ENCODE results near the gene TC2N. TPM values are rescaled to one million over a fixed set of nuclear protein-coding genes. Genes with fewer than 3 reads are reported as not detected.
"Not testable (repeated sequence)": the region's sequence is repeated elsewhere in the genome, so short reads cannot be mapped to it uniquely, and the experiment has no call there.

TC2N gene
- total RNA-seq, 1 donor from 2014 or later, result 56.7 TPM

DNA sequence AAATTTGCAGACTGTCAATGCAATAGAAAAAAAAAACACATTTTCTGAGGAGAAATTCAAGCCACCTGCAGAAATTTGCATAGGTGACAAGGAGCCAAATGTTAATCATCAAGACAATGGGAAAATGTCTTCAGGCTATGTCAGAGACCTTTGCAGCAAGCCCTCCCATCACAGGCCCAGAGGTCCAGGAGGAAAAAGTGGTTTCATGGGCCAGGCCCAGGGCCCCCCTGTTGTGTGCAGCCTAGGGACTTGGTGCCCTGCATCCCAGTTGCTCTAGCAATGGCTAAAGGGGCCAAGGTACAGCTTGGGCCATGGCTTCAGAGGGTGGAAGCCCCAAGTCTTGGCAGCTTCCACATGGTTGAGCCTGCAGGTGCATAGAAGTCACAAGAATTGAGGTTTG is 60.6 kb downstream of the TC2N start:
- Histone ChIP-seq H3K27ac (no peak overlapping the region), H3K4me3 (no peak overlapping the region), H3K36me3 (peaks cover 19% of the 10 kb centered on the region), H3K9me3 (no peaks in the 10 kb centered on the region), H3K4me1 (no peaks in the 10 kb centered on the region), H3K27me3 (no peaks in the 10 kb centered on the region)
- DNase-seq (no peak), ATAC-seq (no peak)
- intact Hi-C loops (cut with DNase I), result no loop called here
- TF ChIP-seq CTCF (IDR thresholded peaks at IDR 0.05), result no peak

GRCh38 chr14:91806094-91806493 is 61.2 kb downstream of the TC2N start:
- H3K36me3 ChIP-seq, result peaks cover 17% of the 10 kb centered on the region
- H3K27me3 ChIP-seq; H3K27ac ChIP-seq; ATAC-seq; H3K4me3 ChIP-seq; H3K9me3 ChIP-seq; intact Hi-C loops (cut with DNase I); H3K4me1 ChIP-seq; DNase-seq: not testable (repeated sequence)

DNA sequence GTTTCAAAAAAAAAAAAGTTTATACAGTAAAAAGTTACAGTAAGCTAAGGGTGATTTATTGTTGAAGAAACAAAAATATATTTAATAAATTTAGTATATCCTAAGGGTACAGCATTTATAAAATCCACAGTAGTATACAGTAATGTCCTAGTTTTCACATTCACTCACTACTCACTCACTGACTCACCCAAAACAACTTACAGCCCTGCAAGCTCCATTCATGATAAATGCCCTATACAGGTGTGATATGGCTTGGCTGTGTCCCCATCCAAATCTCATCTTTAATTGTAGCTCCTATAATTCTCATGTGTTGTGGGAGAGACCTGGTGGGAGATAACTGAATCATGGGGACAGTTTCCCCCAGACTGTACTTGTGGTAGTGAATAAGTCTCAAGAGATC is 61.7 kb downstream of the TC2N start:
- ATAC-seq (no peak), DNase-seq (no peak)
- Histone ChIP-seq H3K36me3 (peaks cover 12% of the 10 kb centered on the region), H3K27ac (no peak overlapping the region), H3K4me3 (no peak overlapping the region), H3K9me3 (no peaks in the 10 kb centered on the region), H3K4me1 (no peaks in the 10 kb centered on the region), H3K27me3 (no peaks in the 10 kb centered on the region)
- intact Hi-C loops (cut with DNase I), result no loop called here
- no peak for TF ChIP-seq CTCF (IDR thresholded peaks at IDR 0.05)

- no peaks in the 10 kb centered on the region for H3K4me1 ChIP-seq
- no peaks in the 10 kb centered on the region for H3K27me3 ChIP-seq
- no peak for TF ChIP-seq CTCF (IDR thresholded peaks at IDR 0.05)
- no peak overlapping the region for H3K4me3 ChIP-seq
- ATAC-seq, result no peak
- no peaks in the 10 kb centered on the region for H3K36me3 ChIP-seq
- intact Hi-C loops (cut with DNase I), result no loop called here
- DNase-seq, result no peak
- no peaks in the 10 kb centered on the region for H3K9me3 ChIP-seq
- no peak overlapping the region for H3K27ac ChIP-seq
These were observed 66.0 kb downstream of the TC2N start for GRCh38 chr14:91801358-91801757.

DNA sequence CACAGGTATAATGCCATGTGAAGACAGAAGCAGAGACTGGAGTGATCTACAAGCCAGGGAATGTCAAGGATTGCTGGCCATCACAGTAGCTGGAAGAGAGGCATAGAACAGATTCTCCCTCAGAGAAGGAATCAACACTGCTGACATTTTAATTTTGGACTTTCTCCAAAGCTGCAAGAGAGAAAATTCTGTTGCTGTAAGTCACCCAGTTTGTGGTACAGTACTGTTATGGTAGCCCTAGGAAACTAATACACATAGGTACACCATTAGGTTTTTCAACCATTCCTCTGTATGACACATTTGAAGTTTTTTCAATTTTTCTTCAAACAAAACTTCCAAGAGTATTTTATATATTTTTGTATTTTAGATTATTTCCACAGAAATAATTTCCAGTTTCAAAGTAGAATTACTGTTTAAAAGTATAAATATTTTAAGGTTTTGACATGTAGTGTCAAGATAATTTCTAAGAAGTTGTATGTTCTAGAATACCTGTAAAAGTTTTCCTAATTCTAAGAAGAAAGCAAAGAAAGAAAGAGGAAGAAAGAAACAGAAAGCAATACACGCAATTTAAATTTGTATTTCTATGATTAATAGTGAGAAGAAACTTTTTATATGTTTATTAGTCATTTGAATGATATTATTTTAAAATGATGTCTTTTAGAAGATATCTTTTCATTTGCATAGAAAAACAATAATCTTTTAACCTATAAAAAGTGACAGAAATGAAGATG is 70.6 kb downstream of the TC2N start:
- Histone ChIP-seq H3K9me3 (no peaks in the 10 kb centered on the region), H3K27me3 (no peaks in the 10 kb centered on the region), H3K4me1 (no peaks in the 10 kb centered on the region), H3K27ac (no peak overlapping the region), H3K36me3 (no peaks in the 10 kb centered on the region), H3K4me3 (no peak overlapping the region)
- ATAC-seq, result no peak
- TF ChIP-seq CTCF (IDR thresholded peaks at IDR 0.05), result no peak
- intact Hi-C loops (cut with DNase I), result no loop called here
- no peak for DNase-seq

DNA sequence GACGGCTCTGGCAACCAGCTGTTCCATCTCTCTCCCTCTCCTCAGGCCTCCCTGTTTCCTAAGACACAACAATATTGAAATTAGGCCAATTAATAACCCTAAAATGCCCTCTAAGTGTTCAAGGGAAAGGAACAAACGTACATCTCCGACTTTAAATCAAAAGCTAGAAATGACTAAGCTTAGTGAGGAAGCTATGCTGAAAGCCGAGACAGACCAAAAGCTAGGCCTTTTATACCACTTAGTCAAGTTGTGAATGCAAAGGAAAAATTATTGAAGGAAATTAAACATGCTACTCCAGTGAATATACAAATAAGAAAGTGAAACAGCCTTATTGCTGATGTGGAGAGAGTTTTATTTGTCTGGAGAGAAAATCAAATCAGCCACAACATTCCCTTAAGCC is 73.6 kb downstream of the TC2N start:
- no peak overlapping the region for H3K4me3 ChIP-seq
- intact Hi-C loops (cut with DNase I), result no loop called here
- no peaks in the 10 kb centered on the region for H3K4me1 ChIP-seq
- H3K36me3 ChIP-seq, result no peaks in the 10 kb centered on the region
- DNase-seq (no peak), ATAC-seq (no peak)
- H3K27me3 ChIP-seq, result no peaks in the 10 kb centered on the region
- H3K9me3 ChIP-seq, result no peaks in the 10 kb centered on the region
- TF ChIP-seq CTCF (IDR thresholded peaks at IDR 0.05), result no peak
- no peak overlapping the region for H3K27ac ChIP-seq

Data from upper lobe of right lung (tissue), 1 donor.